HepG2 (cell line): Measurements from ENCODE around the gene DHRS9. TPM values are rescaled to one million over a fixed set of nuclear protein-coding genes. Genes with fewer than 3 reads are reported as not detected.

ENCODE experiments used
- ATAC-seq: fragments of 200-7000 bp; cut with Tn5 transposase; 3 replicates; pipeline ENCODE4 v1.9.1; 2020; ENCODE audit warnings: mild to moderate bottlenecking, moderate library complexity
- BruUV-seq: library from RNA; stranded (reverse); fragments of 400-500 nt; replicated peaks from 2 replicates; lab custom pipeline; 2021; lab: Mats Ljungman, UMichigan
- CTCF ChIA-PET: fragments of 300-600 bp; formaldehyde crosslinking; extraction: SDS; loops from one replicate; lab custom pipeline; 2021; ENCODE audit warnings: low total read pairs, inconsistent platforms, low intra/inter-chr PET ratio; lab: Yijun Ruan, JAX
- POLR2A ChIA-PET: fragments of 350-600 bp; sonication (Branson Sonifier 250); formaldehyde crosslinking; loops from one replicate; lab custom pipeline; 2020; ENCODE audit warnings: antibody characterized with exemption, inconsistent platforms; lab: Yijun Ruan, JAX
- DNase-seq: peaks from one replicate; pipeline ENCODE4 v3.0.0-alpha.2; 2015; ENCODE audit warnings: low spot score
- FAIRE-seq: peaks from 3 replicates; lab custom pipeline; 2011; peaks lifted over from hg19 to GRCh38; lab: Jason Lieb, UNC
- H2AFZ ChIP-seq: one replicate; pipeline ENCODE4 v1.6.1; 2011; ENCODE audit warnings: low read length, inconsistent platforms
- H3K27ac ChIP-seq: fragments of 300-600 bp; 3 replicates; pipeline ENCODE4 v1.8.0; 2011; ENCODE audit warnings: mixed run types, mild to moderate bottlenecking, mixed read lengths, low read length, inconsistent platforms; ENCODE audit not compliant: insufficient read depth; ENCODE audit errors: extremely low read length
- H3K27me3 ChIP-seq, 2 experiments: fragments of 200-600 bp in 1 of 2; 2 replicates in 1 of 2; 3 replicates in 1 of 2; pipeline versions ENCODE4 v1.6.0 to v1.8.0; 2011; ENCODE audit warnings: low read length in 2 of 2, mild to moderate bottlenecking in 2 of 2, moderate library complexity in 2 of 2, inconsistent platforms in 1 of 2; ENCODE audit not compliant: insufficient read depth in 2 of 2, control insufficient read depth in 1 of 2
- H3K36me3 ChIP-seq, 2 experiments: fragments of 200-600 bp in 1 of 2; replicated peaks in 1 of 2; 2 replicates in 1 of 2; 3 replicates in 1 of 2; pipeline versions ENCODE4 v1.5.1 to v1.8.0; 2011; ENCODE audit warnings: low read length in 2 of 2, inconsistent platforms in 1 of 2; ENCODE audit not compliant: insufficient read depth in 2 of 2, control insufficient read depth in 1 of 2
- H3K4me1 ChIP-seq: 2 replicates; pipeline ENCODE4 v1.5.1; 2012; ENCODE audit warnings: low read length, inconsistent platforms; ENCODE audit not compliant: insufficient read depth
- H3K4me2 ChIP-seq: 2 replicates; pipeline ENCODE4 v1.6.0; 2011; ENCODE audit warnings: low read depth, low read length, inconsistent platforms
- H3K4me3 ChIP-seq, 3 experiments: fragments of 200-600 bp in 1 of 3; sonication (generic), shearing (Covaris generic) in 1 of 3; replicated peaks in 1 of 3; 2 replicates each; pipeline ENCODE4 v1.5.1; 2011 to 2016; ENCODE audit warnings: low read length in 3 of 3, inconsistent platforms in 2 of 3, low read depth in 2 of 3, mild to moderate bottlenecking in 2 of 3, control low read depth in 1 of 3, mixed read lengths in 1 of 3; ENCODE audit not compliant: insufficient read depth in 1 of 3
- H3K79me2 ChIP-seq: one replicate; pipeline ENCODE4 v1.6.1; 2011; ENCODE audit warnings: low read length, inconsistent platforms; ENCODE audit not compliant: insufficient read depth
- H3K9ac ChIP-seq: 2 replicates; pipeline ENCODE4 v1.6.0; 2011; ENCODE audit warnings: mild to moderate bottlenecking, low read depth, low read length, inconsistent platforms; ENCODE audit not compliant: insufficient read depth
- H3K9me3 ChIP-seq: 2 replicates; pipeline ENCODE4 v1.5.1; 2012; ENCODE audit warnings: mild to moderate bottlenecking, low read length
- H4K20me1 ChIP-seq: 2 replicates; pipeline ENCODE4 v1.6.0; 2011; ENCODE audit warnings: inconsistent platforms, mild to moderate bottlenecking, low read length, moderate library complexity; ENCODE audit not compliant: insufficient read depth
- AGO2 ChIP-seq: fragments of 200-400 bp; formaldehyde crosslinking; optimal IDR thresholded peaks from 2 replicates; pipeline ENCODE3; 2017; ENCODE audit warnings: mild to moderate bottlenecking, low read depth, low read length, moderate library complexity
- CEBPB ChIP-seq: IDR thresholded peaks from 2 replicates; pipeline ENCODE4 v1.6.1; 2011; ENCODE audit warnings: low read depth, low read length, improper control_type of control experiment, borderline replicate concordance
- GATA4 ChIP-seq: sonication (generic); IDR thresholded peaks from 2 replicates; pipeline ENCODE4 v1.6.1; 2016; ENCODE audit warnings: antibody characterized with exemption, low read depth, borderline replicate concordance
- ZNF569 ChIP-seq: sonication (generic); formaldehyde crosslinking; IDR thresholded peaks from 2 replicates; pipeline ENCODE4 v1.5.0; 2020; ENCODE audit warnings: mild to moderate bottlenecking, missing genetic modification reagents, moderate library complexity, borderline replicate concordance
- ZNF776 ChIP-seq: sonication (generic); formaldehyde crosslinking; IDR thresholded peaks from 2 replicates; pipeline ENCODE4 v1.4.0; 2020; ENCODE audit warnings: mild to moderate bottlenecking, missing genetic modification reagents
- WGBS: methylation state at CpG from one replicate; pipeline ENCODE4 v1.1.6; 2017; ENCODE audit warnings: low lambda C conversion rate; 5-methylcytosine and 5-hydroxymethylcytosine counted together
- in situ Hi-C: cut with HindIII; loops from 2 replicates; pipeline ENCODE4 v1.10.0; 2017; ENCODE audit warnings: low pct_unique_long_range_greater_than_20kb; ENCODE audit not compliant: extremely low pct_ligation_motif_present
- intact Hi-C: fragments of 100-400 bp; cut with micrococcal nuclease; formaldehyde crosslinking; loops from one replicate; pipeline ENCODE4 v1.10.0; 2022; ENCODE audit not compliant: unreplicated experiment
- polyA plus RNA-seq, 8 experiments: library from polyadenylated mRNA; depleted of rRNA in 3 of 8; stranded (reverse) in 7 of 8; unstranded in 1 of 8; fragments of >200 nt; fragmentation: Illumina TruSeq in 4 of 8; extraction: Trizol in 4 of 8; gene quantifications; 2 replicates each; pipeline versions ENCODE4 v1.2.1 to v1.2.3, GENCODE V29; 2011 to 2016; ENCODE audit warnings: low read depth in 4 of 8, missing spikeins in 1 of 8, mixed read lengths in 1 of 8; ENCODE audit not compliant: insufficient read depth in 1 of 8
- total RNA-seq, 5 experiments: library from RNA; depleted of rRNA; stranded (reverse); fragments of >200 nt; fragmentation: Illumina TruSeq; extraction: Trizol; gene quantifications; 2 replicates each; pipeline ENCODE4 v1.2.3, GENCODE V29; 2016; ENCODE audit warnings: low read depth in 1 of 5

DHRS9 gene
- total and polyA plus RNA-seq, 2 of the 13 experiments (the other 11 are each of a cell fraction or from before 2014, with no cell fraction given), result not detected

- no peak for FAIRE-seq
- CTCF ChIA-PET, result no interaction called here
- H3K36me3 ChIP-seq, result no peaks in the 10 kb centered on the region
- no peaks in the 10 kb centered on the region for H3K4me1 ChIP-seq
- H3K27ac ChIP-seq, result no peak overlapping the region
- POLR2A ChIA-PET, result no interaction called here
- no peaks in the 10 kb centered on the region for H3K27me3 ChIP-seq
- BruUV-seq, result no TSS peak
- no peak for ATAC-seq
- in situ Hi-C loops, result no loop called here
- H3K4me2 ChIP-seq, result no peak overlapping the region
- 12% methylated on average over 2 of the region's 2 CpGs for WGBS
- H3K9me3 ChIP-seq, result peaks cover 6% of the 10 kb centered on the region; the same call in 1 of the 2 replicates
- intact Hi-C loops, result no loop called here
- H4K20me1 ChIP-seq, result no peaks in the 10 kb centered on the region
- H2AFZ ChIP-seq, result no peak overlapping the region
- H3K79me2 ChIP-seq, result no peaks in the 10 kb centered on the region
- no peak for TF ChIP-seq ZNF569 (CRISPR knock-in tag)
- no peak for TF ChIP-seq ZNF776 (CRISPR knock-in tag)
- TF ChIP-seq, all 625 proteins: peak for 0
- Histone ChIP-seq H3K4me3 (no peak overlapping the region), H3K9ac (no peak overlapping the region)
- no peak for DNase-seq
Observed at GRCh38 chr2:169047256-169048250, 21.8 kb upstream of the DHRS9 start.

- Histone ChIP-seq H3K4me1 (no peaks in the 10 kb centered on the region), H3K36me3 (no peaks in the 10 kb centered on the region), H3K4me2 (no peak overlapping the region), H2AFZ (no peak overlapping the region), H4K20me1 (no peaks in the 10 kb centered on the region), H3K4me3 (no peak overlapping the region), H3K9me3 (peaks cover under 1% of the 10 kb centered on the region; the same call in 1 of the 2 replicates), H3K27ac (no peak overlapping the region), H3K27me3 (no peaks in the 10 kb centered on the region), H3K9ac (no peak overlapping the region), H3K79me2 (no peaks in the 10 kb centered on the region)
- FAIRE-seq, result no peak
- BruUV-seq, result no TSS peak
- ATAC-seq, result no peak
- TF ChIP-seq AGO2 (no peak), CEBPB (peak; percentile 25; the same call in 1 of the 2 replicates), GATA4 (no peak)
- DNase-seq, result no peak
- WGBS, result 12% methylated on average over 3 of the region's 3 CpGs
- intact Hi-C loops, result no loop called here
- POLR2A ChIA-PET, result no interaction called here
- in situ Hi-C loops, result no loop called here
- CTCF ChIA-PET, result no interaction called here
Observed at GRCh38 chr2:169049142-169049541, 20.2 kb upstream of the DHRS9 start.
